Measurements from ENCODE around the gene NR2F1. TPM values are rescaled to one million over a fixed set of nuclear protein-coding genes. Genes with fewer than 3 reads are reported as not detected.
"Not testable (repeated sequence)": the region's sequence is repeated elsewhere in the genome, so short reads cannot be mapped to it uniquely, and the experiment has no call there.

The NR2F1 gene
- total RNA-seq (2021), result 1.1 and 1.3 TPM in 2 replicates
- percentile 29 among the genes with signal in this experiment for Bru-seq, nascent RNA
- percentile 38 among the genes with signal in this experiment for BruChase-seq, experiment 1, labeled RNA remaining after a 2-hour chase
- percentile 49 among the genes with signal in this experiment for BruChase-seq, experiment 2, labeled RNA remaining after a 6-hour chase
- long read RNA-seq, result 0 reads

- Histone ChIP-seq H3K4me1 (replicated peaks; ENCODE audit: insufficient read depth) (peaks cover 17% of the 10 kb centered on the region), H3F3A (ENCODE audit: insufficient read depth, low read depth) (peaks cover 16% of the 10 kb centered on the region), H3K36me3 (ENCODE audit: low read depth) (no peaks in the 10 kb centered on the region), H3K9me3 (ENCODE audit: insufficient read depth, low read depth) (no peaks in the 10 kb centered on the region), H3K4me3 (peak within 1 kb of the TSS; percentile 96), H3K9me2 (ENCODE audit: insufficient read depth) (no peaks in the 10 kb centered on the region), H3K27me3 (ENCODE audit: insufficient read depth, low read depth) (no peaks in the 10 kb centered on the region), H3K79me2 (ENCODE audit: low read depth) (peaks cover 49% of the 10 kb centered on the region), H2AFZ (peak within 1 kb of the TSS; percentile 81), H4K20me1 (ENCODE audit: insufficient read depth) (no peaks in the 10 kb centered on the region), H3K4me2 (peak within 1 kb of the TSS; percentile 99), H3K27ac (peak within 1 kb of the TSS; percentile 79)
- TF ChIP-seq, protein P1, sequence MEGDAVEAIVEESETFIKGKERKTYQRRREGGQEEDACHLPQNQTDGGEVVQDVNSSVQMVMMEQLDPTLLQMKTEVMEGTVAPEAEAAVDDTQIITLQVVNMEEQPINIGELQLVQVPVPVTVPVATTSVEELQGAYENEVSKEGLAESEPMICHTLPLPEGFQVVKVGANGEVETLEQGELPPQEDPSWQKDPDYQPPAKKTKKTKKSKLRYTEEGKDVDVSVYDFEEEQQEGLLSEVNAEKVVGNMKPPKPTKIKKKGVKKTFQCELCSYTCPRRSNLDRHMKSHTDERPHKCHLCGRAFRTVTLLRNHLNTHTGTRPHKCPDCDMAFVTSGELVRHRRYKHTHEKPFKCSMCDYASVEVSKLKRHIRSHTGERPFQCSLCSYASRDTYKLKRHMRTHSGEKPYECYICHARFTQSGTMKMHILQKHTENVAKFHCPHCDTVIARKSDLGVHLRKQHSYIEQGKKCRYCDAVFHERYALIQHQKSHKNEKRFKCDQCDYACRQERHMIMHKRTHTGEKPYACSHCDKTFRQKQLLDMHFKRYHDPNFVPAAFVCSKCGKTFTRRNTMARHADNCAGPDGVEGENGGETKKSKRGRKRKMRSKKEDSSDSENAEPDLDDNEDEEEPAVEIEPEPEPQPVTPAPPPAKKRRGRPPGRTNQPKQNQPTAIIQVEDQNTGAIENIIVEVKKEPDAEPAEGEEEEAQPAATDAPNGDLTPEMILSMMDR (conservative IDR thresholded peaks at IDR 0.05), result peak; percentile 79
- TF ChIP-seq EZH2 (IDR thresholded peaks at IDR 0.05; ENCODE audit: low read depth), result no peak
- intact Hi-C loops (cut with micrococcal nuclease; ENCODE audit: unreplicated experiment), result loop anchor here (5.0 to 10.0 kb wide), 10 partner anchors 228 to 1938 kb away; a partner anchor contains a TSS
- ChIA-PET POLR2A (ENCODE audit: unreplicated experiment) (interaction anchor here (0.5 kb wide), 1 partner anchor 86 kb away, joined by 3 read pairs; no protein-coding TSS in a partner anchor), CTCF (interaction anchor here (0.6 to 1.9 kb wide), 4 partner anchors 24 to 492 kb away, joined by 3 to 10 read pairs (median 6); no protein-coding TSS in a partner anchor)
- no TSS peak for BruUV-seq (replicated peaks)
- DNase-seq, result peak; percentile 46 to 96
Observed at GRCh38 chr5:93582677-93583438, at the start of gene NR2F1. Gene NR2F1, plus strand, starts transcription at chr5:93583222. Its CDS starts 1,802 bp downstream, at chr5:93585024.

- H3K9me2 ChIP-seq (ENCODE audit: insufficient read depth), result no peaks in the 10 kb centered on the region
- H3F3A ChIP-seq (ENCODE audit: insufficient read depth, low read depth), result no peaks in the 10 kb centered on the region
- H3K4me2 ChIP-seq, result no peak overlapping the region
- intact Hi-C loops (cut with micrococcal nuclease; ENCODE audit: unreplicated experiment), result no loop called here
- H3K27me3 ChIP-seq (ENCODE audit: insufficient read depth, low read depth), result no peaks in the 10 kb centered on the region
- BruUV-seq (replicated peaks), result no TSS peak
- TF ChIP-seq EZH2 (IDR thresholded peaks at IDR 0.05; ENCODE audit: low read depth), result no peak
- TF ChIP-seq, protein P1 (conservative IDR thresholded peaks at IDR 0.05), result no peak
- H2AFZ ChIP-seq, result no peak overlapping the region
- no peaks in the 10 kb centered on the region for H3K79me2 ChIP-seq (ENCODE audit: low read depth)
- H4K20me1 ChIP-seq (ENCODE audit: insufficient read depth), result no peaks in the 10 kb centered on the region
- no peaks in the 10 kb centered on the region for H3K4me1 ChIP-seq (replicated peaks; ENCODE audit: insufficient read depth)
- CTCF ChIA-PET, result no interaction called here
- no peak for DNase-seq
- H3K27ac ChIP-seq, result no peak overlapping the region
- H3K9me3 ChIP-seq (ENCODE audit: insufficient read depth, low read depth), result no peaks in the 10 kb centered on the region
- no peak overlapping the region for H3K4me3 ChIP-seq
- POLR2A ChIA-PET (ENCODE audit: unreplicated experiment), result no interaction called here
- 0 out of 2 replicates have a peak, but pooled peaks cover 8% of the 10 kb centered on the region for H3K36me3 ChIP-seq (ENCODE audit: low read depth)
Observed at GRCh38 chr5:93545872-93546271, 37.1 kb upstream of the NR2F1 start.

DNA sequence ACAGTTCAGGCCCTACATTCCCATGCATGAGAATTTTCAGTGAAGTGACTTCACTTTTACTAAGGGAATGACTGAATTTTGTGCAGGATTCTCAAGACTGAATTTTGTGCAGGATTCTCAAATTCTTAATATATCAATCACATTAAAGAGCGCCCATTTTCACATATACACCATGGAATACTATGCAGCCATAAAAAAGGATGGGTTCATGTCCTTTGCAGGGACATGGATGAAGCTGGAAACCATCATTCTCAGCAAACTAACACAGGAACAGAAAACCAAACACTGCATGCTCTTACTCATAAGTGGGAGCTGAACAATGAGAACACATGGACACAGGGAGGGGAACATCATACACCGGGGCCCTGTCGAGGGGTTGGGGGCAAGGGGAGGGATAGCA lies 33.4 kb upstream of the NR2F1 start:
- H3K27me3 ChIP-seq (ENCODE audit: insufficient read depth, low read depth); BruUV-seq (replicated peaks); H3K9me3 ChIP-seq (ENCODE audit: insufficient read depth, low read depth); H2AFZ ChIP-seq; H3K4me1 ChIP-seq (replicated peaks; ENCODE audit: insufficient read depth); H3K9me2 ChIP-seq (ENCODE audit: insufficient read depth); H4K20me1 ChIP-seq (ENCODE audit: insufficient read depth); CTCF ChIA-PET; H3K4me2 ChIP-seq; H3K4me3 ChIP-seq; DNase-seq; POLR2A ChIA-PET (ENCODE audit: unreplicated experiment); H3F3A ChIP-seq (ENCODE audit: insufficient read depth, low read depth); H3K27ac ChIP-seq; intact Hi-C loops (cut with micrococcal nuclease; ENCODE audit: unreplicated experiment); H3K79me2 ChIP-seq (ENCODE audit: low read depth): not testable (repeated sequence)
- peaks cover 15% of the 10 kb centered on the region for H3K36me3 ChIP-seq (ENCODE audit: low read depth)
